Activated CD8-positive, alpha-beta memory T cell treated with anti-CD3 and anti-CD28 coated beads for 24 hours (primary cell): ENCODE results near the gene CLDN20.
"Not testable (repeated sequence)": the region's sequence is repeated elsewhere in the genome, so short reads cannot be mapped to it uniquely, and the experiment has no call there.

Experiments
- DNase-seq: peaks from one replicate; pipeline ENCODE4 v3.0.0-alpha.2; 2020

CLDN20 gene

GRCh38 chr6:155270561-155271091 lies 6.8 kb downstream of the CLDN20 start:
- no peak for DNase-seq

GRCh38 chr6:155271145-155271544 lies 7.3 kb downstream of the CLDN20 start:
- no peak for DNase-seq

- DNase-seq = no peak
Observed at GRCh38 chr6:155272353-155273232, 8.8 kb downstream of the CLDN20 start.

- no peak for DNase-seq
Observed at GRCh38 chr6:155273431-155273830, 9.6 kb downstream of the CLDN20 start.

GRCh38 chr6:155274106-155274505 lies 10.3 kb downstream of the CLDN20 start:
- no peak for DNase-seq

- DNase-seq = no peak
Observed at GRCh38 chr6:155274533-155274932, 10.7 kb downstream of the CLDN20 start.

GRCh38 chr6:155275808-155276480 lies 12.1 kb downstream of the CLDN20 start:
- no peak for DNase-seq

- DNase-seq = no peak
Observed at GRCh38 chr6:155276638-155277037, 12.8 kb downstream of the CLDN20 start.

- DNase-seq = no peak
Observed at GRCh38 chr6:155278319-155279049, 14.7 kb downstream of the CLDN20 start.

GRCh38 chr6:155284775-155285174 lies 21.0 kb downstream of the CLDN20 start:
- DNase-seq = no peak

GRCh38 chr6:155287762-155288161 lies 23.9 kb downstream of the CLDN20 start:
- DNase-seq = no peak

GRCh38 chr6:155290491-155290890 lies 26.7 kb downstream of the CLDN20 start:
- no peak for DNase-seq

- no peak for DNase-seq
Observed at GRCh38 chr6:155291291-155291690, 27.5 kb downstream of the CLDN20 start.

- no peak for DNase-seq
Observed at GRCh38 chr6:155292711-155293110, 28.9 kb downstream of the CLDN20 start.

- DNase-seq = no peak
Observed at GRCh38 chr6:155297669-155298068, 33.9 kb downstream of the CLDN20 start.

- DNase-seq = no peak
Observed at GRCh38 chr6:155301867-155302266, 38.1 kb downstream of the CLDN20 start.

GRCh38 chr6:155303361-155303870 lies 39.6 kb downstream of the CLDN20 start:
- DNase-seq = no peak

- no peak for DNase-seq
Observed at GRCh38 chr6:155306958-155307357, 43.1 kb downstream of the CLDN20 start.

GRCh38 chr6:155309150-155309549 lies 45.3 kb downstream of the CLDN20 start:
- DNase-seq = no peak

GRCh38 chr6:155310596-155310995 lies 46.8 kb downstream of the CLDN20 start:
- DNase-seq = no peak

GRCh38 chr6:155311086-155311485 lies 47.3 kb downstream of the CLDN20 start:
- DNase-seq = no peak

- DNase-seq = no peak
Observed at GRCh38 chr6:155311583-155311982, 47.8 kb downstream of the CLDN20 start.

- not testable (repeated sequence) for DNase-seq
Observed at GRCh38 chr6:155312950-155313349, 49.1 kb downstream of the CLDN20 start.
